ENCODE results near the gene RASA3.

- TF ChIP-seq, protein P1, sequence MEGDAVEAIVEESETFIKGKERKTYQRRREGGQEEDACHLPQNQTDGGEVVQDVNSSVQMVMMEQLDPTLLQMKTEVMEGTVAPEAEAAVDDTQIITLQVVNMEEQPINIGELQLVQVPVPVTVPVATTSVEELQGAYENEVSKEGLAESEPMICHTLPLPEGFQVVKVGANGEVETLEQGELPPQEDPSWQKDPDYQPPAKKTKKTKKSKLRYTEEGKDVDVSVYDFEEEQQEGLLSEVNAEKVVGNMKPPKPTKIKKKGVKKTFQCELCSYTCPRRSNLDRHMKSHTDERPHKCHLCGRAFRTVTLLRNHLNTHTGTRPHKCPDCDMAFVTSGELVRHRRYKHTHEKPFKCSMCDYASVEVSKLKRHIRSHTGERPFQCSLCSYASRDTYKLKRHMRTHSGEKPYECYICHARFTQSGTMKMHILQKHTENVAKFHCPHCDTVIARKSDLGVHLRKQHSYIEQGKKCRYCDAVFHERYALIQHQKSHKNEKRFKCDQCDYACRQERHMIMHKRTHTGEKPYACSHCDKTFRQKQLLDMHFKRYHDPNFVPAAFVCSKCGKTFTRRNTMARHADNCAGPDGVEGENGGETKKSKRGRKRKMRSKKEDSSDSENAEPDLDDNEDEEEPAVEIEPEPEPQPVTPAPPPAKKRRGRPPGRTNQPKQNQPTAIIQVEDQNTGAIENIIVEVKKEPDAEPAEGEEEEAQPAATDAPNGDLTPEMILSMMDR (IDR thresholded peaks at IDR 0.05) = no peak
- no peak for TF ChIP-seq EZH2phosphoT487 (IDR thresholded peaks at IDR 0.05)
Observed at GRCh38 chr13:113973218-113974164, 158.9 kb downstream of the RASA3 start, which contains the start of gene C13orf46.

All from neural progenitor cell (in vitro differentiated cells).